Measurements from ENCODE around the gene PITPNM3. TPM values are rescaled to one million over a fixed set of nuclear protein-coding genes. Genes with fewer than 3 reads are reported as not detected.

The PITPNM3 gene
- total RNA-seq, 2 experiments from 2014 or later: 0.38 to 0.67 TPM

DNA sequence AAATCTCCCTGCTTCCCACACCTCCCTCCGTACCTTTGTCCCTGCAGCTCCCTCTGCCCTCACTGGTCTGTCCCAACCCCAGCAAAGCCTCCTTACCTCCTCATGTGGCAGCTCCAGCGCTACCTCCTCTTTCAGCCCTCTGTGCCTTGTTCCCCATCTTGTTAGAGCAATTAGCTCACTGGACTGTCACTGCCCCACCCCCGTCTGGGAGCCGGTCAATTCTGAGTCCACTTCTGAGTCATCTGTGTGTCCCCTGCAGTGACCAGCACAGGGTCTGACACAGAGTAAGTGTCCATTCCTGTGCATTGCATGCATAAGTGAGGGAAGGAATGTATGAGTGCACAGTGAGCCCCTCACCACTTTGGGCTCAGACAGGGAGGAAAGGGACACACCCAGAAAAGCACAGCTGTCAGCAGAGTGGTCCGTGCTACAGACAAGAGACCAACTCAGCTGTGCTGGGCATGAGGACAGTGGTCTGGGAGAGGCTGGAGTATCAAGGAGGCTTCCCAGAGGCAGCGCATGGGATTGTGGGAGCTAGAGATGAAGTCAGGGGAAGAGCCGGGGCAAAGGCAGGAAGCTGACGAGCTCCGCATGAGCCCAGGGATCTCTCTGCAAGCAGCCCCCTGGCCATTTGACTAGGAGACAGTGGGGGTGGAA lies 45.9 kb downstream of the PITPNM3 start:
- H3K4me1 Mint-ChIP-seq (ENCODE audit: low read depth): no peaks in the 10 kb centered on the region
- H3K9me3 Mint-ChIP-seq: no peaks in the 10 kb centered on the region
- CTCF ChIA-PET: no interaction called here
- DNase-seq: no peak
- H3K27ac Mint-ChIP-seq: no peak overlapping the region
- intact Hi-C loops (cut with micrococcal nuclease): no loop called here
- H3K4me3 Mint-ChIP-seq: no peak overlapping the region
- H3K27me3 Mint-ChIP-seq (ENCODE audit: low read depth): no peaks in the 10 kb centered on the region
- no peaks in the 10 kb centered on the region for H3K36me3 Mint-ChIP-seq (ENCODE audit: low read depth)

DNA sequence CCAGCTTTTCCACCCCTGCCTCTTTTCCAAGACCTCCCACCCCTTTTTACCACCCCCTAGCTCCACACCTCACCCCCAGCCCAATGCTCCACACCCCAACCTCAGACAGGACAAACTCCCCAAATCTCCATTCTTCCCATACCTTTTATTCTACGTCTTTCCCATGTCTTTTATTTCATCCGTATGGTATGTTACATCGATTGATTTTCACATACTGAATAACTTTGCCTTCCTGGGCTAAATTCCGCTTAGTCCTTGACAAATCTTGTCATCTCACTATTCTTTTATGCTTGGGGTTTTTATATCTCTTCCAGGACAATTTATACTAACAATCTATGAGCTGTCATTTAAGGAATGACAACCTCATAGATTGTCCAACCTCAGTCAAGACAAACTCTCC lies 46.4 kb downstream of the PITPNM3 start:
- no peaks in the 10 kb centered on the region for H3K9me3 Mint-ChIP-seq
- H3K4me1 Mint-ChIP-seq (ENCODE audit: low read depth): no peaks in the 10 kb centered on the region
- H3K27me3 Mint-ChIP-seq (ENCODE audit: low read depth): no peaks in the 10 kb centered on the region
- intact Hi-C loops (cut with micrococcal nuclease): no loop called here
- CTCF ChIA-PET: no interaction called here
- H3K4me3 Mint-ChIP-seq: no peak overlapping the region
- no peak overlapping the region for H3K27ac Mint-ChIP-seq
- H3K36me3 Mint-ChIP-seq (ENCODE audit: low read depth): no peaks in the 10 kb centered on the region
- no peak for DNase-seq

DNA sequence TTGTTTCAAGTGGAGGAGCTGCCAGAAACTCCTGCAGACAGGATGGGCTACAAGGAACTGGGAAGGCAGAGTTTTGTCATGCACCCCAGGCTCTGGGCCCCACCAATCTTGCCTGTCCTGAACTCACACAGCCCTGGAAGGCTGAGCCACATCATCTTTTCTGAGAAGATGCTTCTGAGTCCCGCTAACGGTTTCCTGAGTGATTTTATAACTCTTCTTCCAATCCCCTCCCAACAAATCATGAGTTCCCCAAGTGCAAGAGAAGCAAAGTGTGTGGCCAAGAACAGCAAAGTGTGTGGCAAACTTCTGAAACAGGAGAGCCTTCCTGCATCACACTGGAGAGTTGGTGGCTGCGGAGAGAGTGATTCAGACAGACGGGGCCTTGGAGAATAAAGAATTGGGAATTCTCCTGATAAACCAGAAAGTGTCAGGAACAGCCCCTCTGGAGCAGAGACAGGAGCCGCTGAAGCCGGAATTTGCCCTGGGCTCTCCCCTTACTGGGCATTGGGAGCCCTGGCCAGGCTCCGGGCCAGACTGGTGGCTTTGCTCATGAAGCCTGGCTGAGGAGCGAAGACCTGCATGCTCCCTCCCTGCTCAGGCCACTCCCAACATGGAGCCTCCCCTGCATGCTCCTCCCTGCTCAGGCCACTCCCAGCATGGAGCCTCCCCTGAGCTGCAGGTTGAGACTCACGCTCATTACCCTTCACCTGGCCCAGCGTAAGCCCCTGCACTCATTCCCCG lies 47.2 kb downstream of the PITPNM3 start:
- no peak overlapping the region for H3K27ac Mint-ChIP-seq
- CTCF ChIA-PET: no interaction called here
- no peak for DNase-seq
- no peaks in the 10 kb centered on the region for H3K27me3 Mint-ChIP-seq (ENCODE audit: low read depth)
- no peaks in the 10 kb centered on the region for H3K36me3 Mint-ChIP-seq (ENCODE audit: low read depth)
- no peaks in the 10 kb centered on the region for H3K9me3 Mint-ChIP-seq
- H3K4me1 Mint-ChIP-seq (ENCODE audit: low read depth): no peaks in the 10 kb centered on the region
- intact Hi-C loops (cut with micrococcal nuclease): no loop called here
- H3K4me3 Mint-ChIP-seq: no peak overlapping the region

DNA sequence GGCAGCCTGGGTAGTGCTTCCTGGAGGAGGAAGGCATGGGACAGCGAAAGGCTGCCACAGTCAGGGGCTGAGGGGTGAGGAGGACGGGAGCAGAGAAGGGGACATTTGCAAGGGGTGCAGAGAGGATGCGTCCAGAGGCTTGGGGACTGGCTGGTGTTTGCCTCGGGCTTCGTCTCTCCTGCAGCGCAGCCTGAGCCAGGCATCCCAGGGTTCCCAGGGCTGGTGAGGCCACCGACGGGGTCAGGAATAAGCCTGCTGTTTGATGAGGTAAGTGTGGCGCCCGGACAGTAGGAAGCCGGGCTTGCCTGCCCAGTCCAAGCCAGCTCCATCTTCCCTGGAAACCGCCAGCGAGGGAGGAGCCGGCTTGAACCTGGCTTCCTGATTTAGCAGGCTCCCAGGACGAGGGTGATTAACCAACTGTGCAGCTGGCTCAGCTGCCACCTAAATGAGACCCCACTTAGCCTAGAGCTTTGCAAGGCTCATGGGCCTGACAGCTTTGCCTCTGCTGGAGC lies 47.8 kb downstream of the PITPNM3 start:
- no peak for DNase-seq

DNA sequence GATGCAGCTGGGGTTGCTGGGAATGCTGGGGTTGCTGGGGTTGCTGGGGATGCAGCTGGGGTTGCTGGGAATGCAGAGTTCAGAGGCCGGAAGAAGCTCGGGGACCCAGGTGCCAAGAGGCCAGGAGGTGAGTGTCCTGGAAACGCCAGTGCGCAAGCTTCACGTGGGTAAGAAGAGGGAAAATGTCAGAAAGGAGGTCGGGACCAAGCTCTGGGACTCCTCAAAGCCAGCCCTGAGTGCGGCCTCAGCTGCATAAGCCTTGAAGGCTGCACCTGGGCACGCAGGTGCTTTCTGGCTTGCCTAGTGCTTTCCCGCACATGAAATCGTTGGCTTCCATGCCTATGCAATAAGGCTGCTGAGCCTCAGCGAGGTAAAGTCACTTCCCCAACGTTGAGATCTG lies 48.3 kb downstream of the PITPNM3 start:
- Mint-ChIP-seq H3K9me3 (no peaks in the 10 kb centered on the region), H3K4me3 (no peak overlapping the region), H3K36me3 (ENCODE audit: low read depth) (no peaks in the 10 kb centered on the region), H3K27ac (no peak overlapping the region), H3K27me3 (ENCODE audit: low read depth) (no peaks in the 10 kb centered on the region), H3K4me1 (ENCODE audit: low read depth) (no peaks in the 10 kb centered on the region)
- DNase-seq: no peak
- intact Hi-C loops (cut with micrococcal nuclease): no loop called here
- CTCF ChIA-PET: no interaction called here

More for the DNA sequence above, 47.8 kb downstream of the PITPNM3 start:
- no peaks in the 10 kb centered on the region for H3K36me3 Mint-ChIP-seq (ENCODE audit: low read depth)
- H3K4me1 Mint-ChIP-seq (ENCODE audit: low read depth): no peaks in the 10 kb centered on the region
- CTCF ChIA-PET: no interaction called here
- H3K9me3 Mint-ChIP-seq: no peaks in the 10 kb centered on the region
- H3K4me3 Mint-ChIP-seq: no peak overlapping the region
- no peaks in the 10 kb centered on the region for H3K27me3 Mint-ChIP-seq (ENCODE audit: low read depth)
- H3K27ac Mint-ChIP-seq: no peak overlapping the region
- intact Hi-C loops (cut with micrococcal nuclease): no loop called here

DNA sequence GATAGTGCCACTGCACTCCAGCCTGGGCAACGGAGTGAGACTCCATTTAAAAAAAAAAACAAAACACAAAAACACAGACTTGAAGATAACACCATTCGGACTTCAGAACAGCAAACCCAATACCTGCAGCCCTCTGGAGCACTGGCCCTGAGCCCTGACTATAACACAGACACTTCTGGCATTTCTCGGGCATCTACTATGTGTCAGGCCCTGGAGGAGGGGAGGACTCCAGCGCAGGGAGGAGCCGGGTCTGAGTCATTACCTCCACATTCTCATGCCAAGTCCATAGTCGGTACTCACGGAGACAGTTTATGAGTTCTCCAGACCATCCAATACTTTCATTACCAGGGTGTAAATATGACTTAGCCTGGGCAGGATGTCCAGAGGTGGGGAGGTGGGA lies 48.8 kb downstream of the PITPNM3 start:
- CTCF ChIA-PET: no interaction called here
- H3K4me3 Mint-ChIP-seq: no peak overlapping the region
- H3K4me1 Mint-ChIP-seq (ENCODE audit: low read depth): no peaks in the 10 kb centered on the region
- H3K36me3 Mint-ChIP-seq (ENCODE audit: low read depth): no peaks in the 10 kb centered on the region
- no peaks in the 10 kb centered on the region for H3K9me3 Mint-ChIP-seq
- H3K27me3 Mint-ChIP-seq (ENCODE audit: low read depth): no peaks in the 10 kb centered on the region
- no peak for DNase-seq
- no peak overlapping the region for H3K27ac Mint-ChIP-seq
- intact Hi-C loops (cut with micrococcal nuclease): no loop called here

DNA sequence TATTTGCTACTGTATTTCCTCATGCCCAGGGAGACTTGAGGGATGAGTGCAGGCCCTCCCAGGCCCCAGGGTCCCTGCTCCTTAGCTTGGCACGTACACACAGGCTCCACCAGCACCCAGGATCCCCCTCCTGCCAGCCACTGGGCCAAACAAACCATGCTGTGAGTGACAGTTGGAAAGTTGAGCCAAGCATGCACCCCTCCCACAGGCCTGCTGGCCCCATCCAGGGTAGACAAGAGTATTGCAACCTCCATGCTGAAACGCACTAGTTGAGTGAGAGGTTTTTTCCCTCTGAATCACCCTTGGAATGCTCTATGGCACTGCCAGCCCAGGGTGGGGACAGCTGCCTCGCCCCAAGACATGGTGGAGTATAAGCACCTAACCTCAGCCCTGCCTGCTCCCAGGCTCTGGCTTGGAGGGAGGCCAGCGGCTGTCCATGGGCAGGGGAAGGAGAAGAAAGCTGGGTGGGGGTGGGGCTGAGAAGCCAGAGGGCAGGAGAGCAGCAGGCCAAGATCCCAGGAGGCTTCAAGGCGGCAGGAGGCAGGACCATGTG lies 49.6 kb downstream of the PITPNM3 start:
- H3K36me3 Mint-ChIP-seq (ENCODE audit: low read depth): no peaks in the 10 kb centered on the region
- H3K27me3 Mint-ChIP-seq (ENCODE audit: low read depth): no peaks in the 10 kb centered on the region
- intact Hi-C loops (cut with micrococcal nuclease): no loop called here
- CTCF ChIA-PET: no interaction called here
- no peak overlapping the region for H3K4me3 Mint-ChIP-seq
- H3K9me3 Mint-ChIP-seq: no peaks in the 10 kb centered on the region
- DNase-seq: no peak
- H3K27ac Mint-ChIP-seq: no peak overlapping the region
- no peaks in the 10 kb centered on the region for H3K4me1 Mint-ChIP-seq (ENCODE audit: low read depth)

DNA sequence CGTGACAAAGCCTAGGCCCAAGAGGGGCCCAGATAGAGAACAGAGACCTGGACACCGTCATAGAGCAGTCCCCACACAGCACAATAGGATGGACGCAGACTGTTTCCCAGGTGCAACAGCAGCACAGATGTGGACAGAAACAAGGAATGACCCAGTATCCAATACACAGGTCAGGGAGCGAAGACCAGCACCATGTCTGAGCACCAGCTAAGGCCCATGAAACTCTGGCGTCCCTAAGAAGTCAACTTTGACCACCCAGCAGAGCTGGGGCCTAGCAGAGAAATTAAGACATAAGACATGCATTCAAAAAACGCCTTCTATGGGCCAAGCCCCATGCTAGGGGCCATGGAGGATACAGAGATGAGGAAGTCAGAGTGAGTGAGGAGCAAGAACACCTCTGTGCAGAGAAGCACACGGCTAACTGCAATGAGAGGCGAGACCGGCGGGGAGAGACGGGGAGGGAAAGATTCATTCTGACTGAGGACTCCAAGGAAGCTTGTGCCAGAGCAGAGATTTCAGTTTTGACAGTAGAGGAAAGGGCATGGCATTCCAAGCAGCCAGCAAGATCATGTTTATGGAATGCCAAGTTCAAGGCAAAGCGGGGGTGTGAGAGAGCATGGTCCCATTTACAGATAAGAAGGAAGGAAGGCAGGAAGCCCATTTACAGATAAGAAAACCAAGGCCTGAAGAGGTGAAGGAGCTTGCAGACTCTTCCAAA lies 50.8 kb downstream of the PITPNM3 start:
- DNase-seq: no peak
- CTCF ChIA-PET: no interaction called here
- H3K4me3 Mint-ChIP-seq: no peak overlapping the region
- intact Hi-C loops (cut with micrococcal nuclease): no loop called here
- H3K9me3 Mint-ChIP-seq: no peaks in the 10 kb centered on the region
- no peaks in the 10 kb centered on the region for H3K4me1 Mint-ChIP-seq (ENCODE audit: low read depth)
- no peaks in the 10 kb centered on the region for H3K36me3 Mint-ChIP-seq (ENCODE audit: low read depth)
- no peaks in the 10 kb centered on the region for H3K27me3 Mint-ChIP-seq (ENCODE audit: low read depth)
- no peak overlapping the region for H3K27ac Mint-ChIP-seq

DNA sequence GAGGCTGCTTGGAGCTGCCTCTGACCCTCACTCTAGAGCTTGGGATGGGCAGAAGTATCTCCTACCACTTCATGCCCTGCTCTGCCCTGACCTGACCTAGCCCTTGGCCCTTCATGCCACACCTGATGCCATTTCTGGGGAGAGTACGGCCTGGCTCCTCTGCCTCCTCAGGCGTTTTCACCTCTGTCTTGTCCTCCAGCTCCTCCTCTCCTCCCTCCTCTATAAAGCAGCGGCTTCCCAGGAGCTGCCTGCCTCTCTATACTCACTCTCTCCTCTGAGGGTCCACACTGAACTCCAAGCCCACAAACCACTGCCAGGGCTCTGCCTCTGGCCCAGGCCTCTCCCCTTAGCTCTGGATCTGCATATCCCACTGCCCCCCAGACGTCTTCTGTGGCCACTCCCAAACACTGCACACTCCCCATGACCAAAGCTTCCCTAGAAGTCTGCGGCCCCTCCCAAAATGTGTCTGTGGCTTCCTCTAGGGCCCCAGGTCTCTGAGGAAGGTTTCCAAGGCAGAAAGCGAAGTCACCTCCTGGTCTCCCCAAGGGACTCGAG lies 52.6 kb downstream of the PITPNM3 start:
- no peak overlapping the region for H3K4me3 Mint-ChIP-seq
- H3K27ac Mint-ChIP-seq: no peak overlapping the region
- H3K4me1 Mint-ChIP-seq (ENCODE audit: low read depth): no peaks in the 10 kb centered on the region
- H3K27me3 Mint-ChIP-seq (ENCODE audit: low read depth): no peaks in the 10 kb centered on the region
- intact Hi-C loops (cut with micrococcal nuclease): no loop called here
- H3K36me3 Mint-ChIP-seq (ENCODE audit: low read depth): no peaks in the 10 kb centered on the region
- no peaks in the 10 kb centered on the region for H3K9me3 Mint-ChIP-seq
- CTCF ChIA-PET: no interaction called here
- no peak for DNase-seq

DNA sequence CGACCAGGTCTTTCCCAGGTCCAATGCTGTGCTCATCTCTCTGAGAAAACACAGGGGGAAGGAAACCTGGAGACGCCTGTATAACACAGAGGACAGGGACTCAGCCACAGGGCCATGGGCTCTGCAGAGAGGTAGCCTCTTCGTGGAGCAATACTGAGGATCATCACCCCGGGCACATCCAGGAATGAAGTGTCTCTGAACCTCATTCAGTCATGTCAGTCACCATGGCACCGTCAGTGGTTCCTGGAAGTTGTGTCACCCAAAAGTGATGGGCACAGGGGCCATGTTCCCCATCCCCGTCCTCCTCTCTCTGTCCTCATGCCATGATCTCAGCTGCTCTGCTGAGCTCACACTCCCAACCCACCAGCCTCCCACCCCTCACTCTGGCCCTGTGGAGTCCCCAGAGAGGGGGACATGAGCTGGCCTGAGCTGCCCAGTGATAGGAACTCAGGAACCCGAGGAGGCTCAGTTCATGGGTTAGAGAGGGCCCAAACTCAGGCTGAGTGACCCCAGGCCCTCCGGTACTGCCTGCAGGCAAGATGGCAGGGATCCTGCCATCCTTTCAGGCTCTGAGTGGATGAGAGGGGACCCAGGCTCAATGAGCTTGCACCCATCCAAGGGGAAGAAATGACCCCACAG lies 53.4 kb downstream of the PITPNM3 start:
- no peak overlapping the region for H3K4me3 Mint-ChIP-seq
- no peak for DNase-seq
- intact Hi-C loops (cut with micrococcal nuclease): no loop called here
- no peak overlapping the region for H3K27ac Mint-ChIP-seq
- H3K9me3 Mint-ChIP-seq: no peaks in the 10 kb centered on the region
- CTCF ChIA-PET: interaction anchor here (0.6 kb wide), 1 partner anchor 29 kb away, joined by 5 read pairs; no protein-coding TSS in a partner anchor
- H3K27me3 Mint-ChIP-seq (ENCODE audit: low read depth): no peaks in the 10 kb centered on the region
- no peaks in the 10 kb centered on the region for H3K4me1 Mint-ChIP-seq (ENCODE audit: low read depth)
- no peaks in the 10 kb centered on the region for H3K36me3 Mint-ChIP-seq (ENCODE audit: low read depth)

DNA sequence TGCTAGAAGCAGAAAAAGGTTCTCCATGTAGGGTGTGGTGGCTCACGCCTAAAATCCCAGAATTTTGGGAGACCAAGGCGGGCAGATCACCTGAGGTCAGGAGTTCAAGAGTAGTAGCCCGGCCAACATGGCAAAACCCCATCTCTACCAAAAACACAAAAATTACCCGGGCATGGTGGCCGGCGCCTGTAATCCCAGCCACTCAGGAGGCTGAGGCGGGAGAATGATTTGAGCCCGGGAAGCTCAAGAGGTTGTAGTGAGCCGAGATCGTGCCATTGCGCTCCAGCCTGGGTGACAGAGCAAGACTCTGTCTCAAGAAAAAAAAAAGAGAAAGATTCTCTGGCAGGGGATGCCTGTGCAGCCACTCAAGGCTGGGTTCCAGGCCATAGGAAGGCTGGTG lies 54.2 kb downstream of the PITPNM3 start:
- no peak overlapping the region for H3K4me3 Mint-ChIP-seq
- intact Hi-C loops (cut with micrococcal nuclease): no loop called here
- H3K4me1 Mint-ChIP-seq (ENCODE audit: low read depth): no peaks in the 10 kb centered on the region
- H3K9me3 Mint-ChIP-seq: no peaks in the 10 kb centered on the region
- no peak overlapping the region for H3K27ac Mint-ChIP-seq
- DNase-seq: no peak
- no peaks in the 10 kb centered on the region for H3K36me3 Mint-ChIP-seq (ENCODE audit: low read depth)
- H3K27me3 Mint-ChIP-seq (ENCODE audit: low read depth): no peaks in the 10 kb centered on the region
- CTCF ChIA-PET: interaction anchor here (0.6 kb wide), 1 partner anchor 29 kb away, joined by 5 read pairs; no protein-coding TSS in a partner anchor

DNA sequence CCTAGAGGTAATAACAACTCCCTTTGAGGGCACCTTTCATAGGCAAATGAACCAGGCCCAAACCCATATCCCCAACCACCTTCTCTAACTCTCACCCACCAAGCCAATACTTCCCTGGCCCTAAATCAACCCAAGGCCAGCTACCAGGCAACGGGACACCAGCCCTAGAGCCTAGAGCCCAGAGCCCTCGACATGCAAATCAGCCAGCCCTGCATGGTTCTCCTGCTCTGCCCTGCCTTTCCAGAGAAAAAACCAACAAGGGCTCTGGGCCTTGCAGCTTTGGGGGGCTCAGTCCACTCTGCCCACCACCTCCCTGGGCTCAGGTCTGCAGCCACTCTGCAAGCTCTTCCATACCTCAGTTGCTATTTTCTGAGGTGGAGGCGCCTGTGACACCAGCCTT lies 55.0 kb downstream of the PITPNM3 start:
- no peak for DNase-seq
- H3K27ac Mint-ChIP-seq: no peak overlapping the region

More for the DNA sequence above, 55.0 kb downstream of the PITPNM3 start:
- Mint-ChIP-seq H3K27me3 (ENCODE audit: low read depth) (no peaks in the 10 kb centered on the region), H3K4me1 (ENCODE audit: low read depth) (peaks cover 4% of the 10 kb centered on the region), H3K9me3 (no peaks in the 10 kb centered on the region), H3K4me3 (no peak overlapping the region), H3K36me3 (ENCODE audit: low read depth) (no peaks in the 10 kb centered on the region)
- CTCF ChIA-PET: interaction anchor here (1.4 kb wide), 1 partner anchor 9 kb away, joined by 4 read pairs; no protein-coding TSS in a partner anchor
- intact Hi-C loops (cut with micrococcal nuclease): no loop called here

Data from activated naive CD4-positive, alpha-beta T cell treated with anti-CD3 and anti-CD28 coated beads for 36 hours (primary cell).